ENCODE measurements around the gene ACOT6.

- TF ChIP-seq POLR2AphosphoS5 (IDR thresholded peaks at IDR 0.05) = no peak
- TF ChIP-seq CTCF (IDR thresholded peaks at IDR 0.05) = no peak
- no peak for TF ChIP-seq EP300 (IDR thresholded peaks at IDR 0.05)
- no peak for TF ChIP-seq POLR2A (IDR thresholded peaks at IDR 0.05)
Measured at GRCh38 chr14:73651005-73651404, 38.7 kb downstream of the ACOT6 start.

Measured in suprapubic skin (tissue), 4 donors.